SU-DHL-6 (cell line): Measurements from ENCODE around the gene ZFP42.

Source experiments
- H2AFZ ChIP-seq: fragments of 200-600 bp; sonication (generic); 2 replicates; pipeline ENCODE4 v1.6.1; 2014; ENCODE audit warnings: low read depth, mild to moderate bottlenecking, moderate library complexity, mixed read lengths, antibody characterized with exemption, low read length; ENCODE audit not compliant: severe bottlenecking
- H3F3A ChIP-seq: fragments of 200-600 bp; shearing (Covaris generic); 2 replicates; pipeline ENCODE4 v1.6.0; 2016; ENCODE audit warnings: antibody characterized with exemption, mild to moderate bottlenecking; ENCODE audit not compliant: insufficient read depth
- H3K27ac ChIP-seq: fragments of 200-600 bp; sonication (generic); 2 replicates; pipeline ENCODE4 v1.5.1; 2016; ENCODE audit warnings: low read depth, mild to moderate bottlenecking, low read length, moderate library complexity, mixed read lengths
- H3K27me3 ChIP-seq: fragments of 200-600 bp; sonication (generic), shearing (Covaris generic); 2 replicates; pipeline ENCODE4 v1.6.0; 2014; ENCODE audit warnings: mild to moderate bottlenecking, low read length
- H3K36me3 ChIP-seq: fragments of 200-600 bp; sonication (generic); 2 replicates; pipeline ENCODE4 v1.6.1; 2014; ENCODE audit warnings: mild to moderate bottlenecking, low read length, mixed read lengths
- H3K4me2 ChIP-seq: fragments of 300-600, 200-600 bp; shearing (Covaris generic), sonication (generic); 2 replicates; pipeline ENCODE4 v1.6.0; 2014; ENCODE audit warnings: low read length, low read depth, mild to moderate bottlenecking; ENCODE audit not compliant: poor library complexity, severe bottlenecking
- H3K4me3 ChIP-seq: fragments of 200-600 bp; sonication (generic); 2 replicates; pipeline ENCODE4 v1.5.1; 2014; ENCODE audit warnings: antibody characterized with exemption, low read length, mild to moderate bottlenecking, mixed read lengths; ENCODE audit not compliant: insufficient read depth, poor library complexity, severe bottlenecking
- H3K79me2 ChIP-seq: fragments of 200-600 bp; sonication (generic); 2 replicates; pipeline ENCODE4 v1.6.1; 2014; ENCODE audit warnings: mild to moderate bottlenecking, low read length, moderate library complexity; ENCODE audit not compliant: insufficient read depth
- H3K9ac ChIP-seq: fragments of 200-600 bp; sonication (generic); 2 replicates; pipeline ENCODE4 v1.7.0; 2014; ENCODE audit warnings: mild to moderate bottlenecking, low read length
- H3K9me2 ChIP-seq: fragments of 200-600 bp; sonication (generic); replicated peaks from 2 replicates; pipeline ENCODE4 v1.6.1; 2014; ENCODE audit warnings: low read length; ENCODE audit not compliant: insufficient read depth
- H3K9me3 ChIP-seq: fragments of 200-600 bp; sonication (generic); 2 replicates; pipeline ENCODE4 v1.6.1; 2014; ENCODE audit warnings: low read length, mixed read lengths; ENCODE audit not compliant: insufficient read depth
- H4K20me1 ChIP-seq: fragments of 200-600 bp; sonication (generic); 2 replicates; pipeline ENCODE4 v1.6.1; 2014; ENCODE audit warnings: low read depth, mild to moderate bottlenecking, antibody characterized with exemption, low read length, moderate library complexity, mixed read lengths
- CTCF ChIP-seq: fragments of 200-600 bp; sonication (generic); IDR thresholded peaks from one replicate; pipeline ENCODE4 v1.5.1; 2017; ENCODE audit warnings: antibody characterized with exemption, mild to moderate bottlenecking, low read length, moderate library complexity; ENCODE audit not compliant: insufficient read depth, poor library complexity, severe bottlenecking
- EZH2phosphoT487 ChIP-seq: fragments of 200-600 bp; sonication (generic), shearing (Covaris generic); conservative IDR thresholded peaks from 2 replicates; pipeline ENCODE4 v1.6.1; 2018; ENCODE audit warnings: mild to moderate bottlenecking, antibody characterized with exemption, low read length, moderate library complexity, mixed read lengths

Gene ZFP42

GRCh38 chr4:188025476-188025875, 29.9 kb downstream of the ZFP42 start:
- H3K9ac ChIP-seq = no peak overlapping the region
- no peaks in the 10 kb centered on the region for H3K79me2 ChIP-seq
- H3K4me2 ChIP-seq = no peak overlapping the region
- H3F3A ChIP-seq = no peaks in the 10 kb centered on the region
- H2AFZ ChIP-seq = no peak overlapping the region
- TF ChIP-seq EZH2phosphoT487 = no peak
- TF ChIP-seq CTCF = no peak
- H3K27ac ChIP-seq = no peak overlapping the region
- H4K20me1 ChIP-seq = no peaks in the 10 kb centered on the region
- H3K36me3 ChIP-seq = no peaks in the 10 kb centered on the region
- no peaks in the 10 kb centered on the region for H3K27me3 ChIP-seq
- no peak overlapping the region for H3K4me3 ChIP-seq
- no peaks in the 10 kb centered on the region for H3K9me3 ChIP-seq
- no peaks in the 10 kb centered on the region for H3K9me2 ChIP-seq

- H3K9ac ChIP-seq = no peak overlapping the region
- no peaks in the 10 kb centered on the region for H3K9me3 ChIP-seq
- H3K4me2 ChIP-seq = no peak overlapping the region
- no peak overlapping the region for H3K27ac ChIP-seq
- H3K4me3 ChIP-seq = no peak overlapping the region
- no peaks in the 10 kb centered on the region for H3F3A ChIP-seq
- no peaks in the 10 kb centered on the region for H3K9me2 ChIP-seq
- no peaks in the 10 kb centered on the region for H3K36me3 ChIP-seq
- no peaks in the 10 kb centered on the region for H3K27me3 ChIP-seq
- TF ChIP-seq EZH2phosphoT487 = no peak
- TF ChIP-seq CTCF = no peak
- no peaks in the 10 kb centered on the region for H4K20me1 ChIP-seq
- no peaks in the 10 kb centered on the region for H3K79me2 ChIP-seq
- H2AFZ ChIP-seq = no peak overlapping the region
These were observed 33.5 kb downstream of the ZFP42 start for GRCh38 chr4:188029114-188029513.

- Histone ChIP-seq H3K27me3 (no peaks in the 10 kb centered on the region), H4K20me1 (no peaks in the 10 kb centered on the region), H3K4me3 (no peak overlapping the region), H3K9me2 (no peaks in the 10 kb centered on the region), H3K4me2 (no peak overlapping the region), H3K9ac (no peak overlapping the region), H2AFZ (no peak overlapping the region), H3K79me2 (no peaks in the 10 kb centered on the region), H3K27ac (no peak overlapping the region), H3K36me3 (no peaks in the 10 kb centered on the region), H3F3A (no peaks in the 10 kb centered on the region), H3K9me3 (no peaks in the 10 kb centered on the region)
- TF ChIP-seq CTCF (no peak), EZH2phosphoT487 (no peak)
These were observed 34.8 kb downstream of the ZFP42 start for GRCh38 chr4:188030401-188030800.
